Esophagus (tissue), 2 donors: Measurements from ENCODE around the gene SYCP2. TPM values are rescaled to one million over a fixed set of nuclear protein-coding genes. Genes with fewer than 3 reads are reported as not detected.
"Not testable (repeated sequence)": the region's sequence is repeated elsewhere in the genome, so short reads cannot be mapped to it uniquely, and the experiment has no call there.

Experiments used
- H3K27ac ChIP-seq, 2 donors: one replicate each; pipeline ENCODE4 v1.5.1; 2013; ENCODE audit warnings: low read depth in 2 of 2, mild to moderate bottlenecking in 2 of 2, inconsistent platforms in 1 of 2, low read length in 1 of 2, moderate library complexity in 1 of 2
- H3K27me3 ChIP-seq, 2 donors: one replicate each; pipeline ENCODE4 v1.6.1; 2013; ENCODE audit warnings: low read length in 2 of 2, control low read depth in 1 of 2, mild to moderate bottlenecking in 1 of 2; ENCODE audit not compliant: insufficient read depth in 2 of 2, control insufficient read depth in 1 of 2
- H3K36me3 ChIP-seq, 2 donors: one replicate each; pipeline ENCODE4 v1.6.1; 2013; ENCODE audit warnings: low read length in 1 of 2; ENCODE audit not compliant: control insufficient read depth in 2 of 2, insufficient read depth in 2 of 2
- H3K4me1 ChIP-seq, 2 donors: one replicate each; pipeline ENCODE4 v1.6.1; 2013; ENCODE audit warnings: low read length in 1 of 2; ENCODE audit not compliant: control insufficient read depth in 2 of 2, insufficient read depth in 2 of 2
- H3K4me3 ChIP-seq, 2 donors: one replicate each; pipeline ENCODE4 v1.5.1; 2013; ENCODE audit warnings: low read length in 2 of 2, mild to moderate bottlenecking in 2 of 2, low read depth in 1 of 2, moderate library complexity in 1 of 2
- H3K9me3 ChIP-seq, 2 donors: one replicate each; pipeline ENCODE4 v1.6.1; 2013; ENCODE audit warnings: mild to moderate bottlenecking in 2 of 2, low read depth in 1 of 2, low read length in 1 of 2, moderate library complexity in 1 of 2; ENCODE audit not compliant: control insufficient read depth in 2 of 2, insufficient read depth in 1 of 2
- WGBS, 2 donors: extraction: QIAGEN DNeasy Blood & Tissue Kit; methylation state at CpG; one replicate each; pipeline ENCODE4 v1.1.7; 2013; 5-methylcytosine and 5-hydroxymethylcytosine counted together
- polyA plus RNA-seq, 2 donors: library from polyadenylated mRNA; stranded (reverse); fragments of 200-250 nt; gene quantifications; one replicate each; pipeline ENCODE4 v1.2.3, GENCODE V29; 2013
- donor health status: healthy with polysubstance abuse.
- donor health status: Bipolar disorder and iron deficiency.

SYCP2 gene
- polyA plus RNA-seq, 2 donors, result 0.56 to 1.1 TPM

GRCh38 chr20:59961423-59961822 is 28.0 kb upstream of the SYCP2 start:
- H3K4me1 ChIP-seq, result peaks cover 2% of the 10 kb centered on the region in 2 donors
- H3K27me3 ChIP-seq, result no peaks in the 10 kb centered on the region
- no peaks in the 10 kb centered on the region for H3K36me3 ChIP-seq
- WGBS, 2 donors, result 47 to 58% methylated on average over 2 of the region's 2 CpGs
- H3K9me3 ChIP-seq, result no peaks in the 10 kb centered on the region
- no peak overlapping the region for H3K4me3 ChIP-seq
- H3K27ac ChIP-seq, result peak overlapping the region; percentile 87 to 94

GRCh38 chr20:59958626-59959025 is 25.2 kb upstream of the SYCP2 start:
- Histone ChIP-seq H3K9me3 (no peaks in the 10 kb centered on the region), H3K27me3 (no peaks in the 10 kb centered on the region), H3K4me1 (peaks cover 2 to 4% of the 10 kb centered on the region in 2 donors), H3K27ac (no peak overlapping the region), H3K4me3 (no peak overlapping the region), H3K36me3 (no peaks in the 10 kb centered on the region)
- 80 to 87% methylated on average over 4 of the region's 4 CpGs for WGBS, 2 donors

GRCh38 chr20:59958123-59958522 is 24.7 kb upstream of the SYCP2 start, which contains the start of gene CDH26:
CDH26 (plus strand) TSS chr20:59958423; CDS start chr20:59958727, 304 bp downstream.
- H3K4me3 ChIP-seq, result no peak within 1 kb of the TSS
- 78 to 85% methylated on average over 5 of the region's 5 CpGs for WGBS, 2 donors
- peaks cover 2 to 4% of the 10 kb centered on the region in 2 donors for H3K4me1 ChIP-seq
- H3K27ac ChIP-seq, result no peak within 1 kb of the TSS
- no peaks in the 10 kb centered on the region for H3K27me3 ChIP-seq
- no peaks in the 10 kb centered on the region for H3K36me3 ChIP-seq
- no peaks in the 10 kb centered on the region for H3K9me3 ChIP-seq

- H3K36me3 ChIP-seq, H3K27ac ChIP-seq, H3K9me3 ChIP-seq, H3K4me3 ChIP-seq, H3K4me1 ChIP-seq, H3K27me3 ChIP-seq: not testable (repeated sequence)
Observed at GRCh38 chr20:59957568-59957967, 24.1 kb upstream of the SYCP2 start.

GRCh38 chr20:59955131-59955796 is 21.8 kb upstream of the SYCP2 start:
- 83 to 86% methylated on average over 8 of the region's 8 CpGs for WGBS, 2 donors
- H3K27me3 ChIP-seq, result no peaks in the 10 kb centered on the region
- H3K4me3 ChIP-seq, result no peak overlapping the region
- H3K27ac ChIP-seq, result no peak overlapping the region
- H3K9me3 ChIP-seq, result no peaks in the 10 kb centered on the region
- H3K4me1 ChIP-seq, result peaks cover 2 to 4% of the 10 kb centered on the region in 2 donors
- no peaks in the 10 kb centered on the region for H3K36me3 ChIP-seq

- no peaks in the 10 kb centered on the region for H3K36me3 ChIP-seq
- no peak overlapping the region for H3K27ac ChIP-seq
- 90 to 94% methylated on average over 4 of the region's 4 CpGs for WGBS, 2 donors
- H3K4me1 ChIP-seq, result peaks cover 2 to 4% of the 10 kb centered on the region in 2 donors
- H3K9me3 ChIP-seq, result no peaks in the 10 kb centered on the region
- H3K27me3 ChIP-seq, result no peaks in the 10 kb centered on the region
- H3K4me3 ChIP-seq, result no peak overlapping the region
Observed at GRCh38 chr20:59954718-59955117, 21.3 kb upstream of the SYCP2 start.

- Histone ChIP-seq H3K36me3 (no peaks in the 10 kb centered on the region), H3K4me3 (no peak overlapping the region), H3K4me1 (peaks cover 0 to under 1% of the 10 kb centered on the region in 2 donors), H3K27me3 (no peaks in the 10 kb centered on the region), H3K27ac (no peak overlapping the region), H3K9me3 (no peaks in the 10 kb centered on the region)
- 93 to 95% methylated on average over 6 of the region's 6 CpGs for WGBS, 2 donors
Observed at GRCh38 chr20:59949911-59950310, 16.5 kb upstream of the SYCP2 start.

- H3K27ac ChIP-seq, result no peak overlapping the region
Observed at GRCh38 chr20:59948828-59949720, 15.6 kb upstream of the SYCP2 start.

GRCh38 chr20:59948212-59948611 is 14.8 kb upstream of the SYCP2 start:
- Histone ChIP-seq H3K27ac (no peak overlapping the region), H3K36me3 (peaks cover 0 to 8% of the 10 kb centered on the region in 2 donors), H3K27me3 (no peaks in the 10 kb centered on the region), H3K9me3 (no peaks in the 10 kb centered on the region), H3K4me3 (no peak overlapping the region), H3K4me1 (no peaks in the 10 kb centered on the region)
- WGBS, 2 donors, result 61 to 70% methylated on average over 1 of the region's 1 CpG

More at GRCh38 chr20:59948828-59949720, 15.6 kb upstream of the SYCP2 start:
- Histone ChIP-seq H3K27me3 (no peaks in the 10 kb centered on the region), H3K4me1 (no peaks in the 10 kb centered on the region), H3K36me3 (peaks cover 0 to 5% of the 10 kb centered on the region in 2 donors), H3K9me3 (no peaks in the 10 kb centered on the region), H3K4me3 (no peak overlapping the region)
- 38 to 43% methylated on average over 7 of the region's 7 CpGs for WGBS, 2 donors
